Effector CD4-positive, alpha-beta T cell (primary cell): Measurements from ENCODE around the gene PSMD5.

Experiments
- DNase-seq: peaks from one replicate; pipeline ENCODE4 v3.0.0-alpha.2; 2020
- total RNA-seq: gene quantifications from one replicate; lab custom pipeline; 2026; lab: John Stamatoyannopoulos, UW

The PSMD5 gene
- 35.5 reads per million, percentile 60 among the genes with 10 or more reads in this experiment for total RNA-seq

- DNase-seq: peak; percentile 98
Observed at GRCh38 chr9:120842685-120843485, at the start of gene PSMD5. PSMD5 (minus strand) TSS chr9:120842922; CDS start chr9:120842909, 13 bp downstream.

GRCh38 chr9:120891884-120892747 is 49.4 kb upstream of the PSMD5 start:
- DNase-seq: no peak

- peak; percentile 59 for DNase-seq
Observed at GRCh38 chr9:120891245-120891883, 48.6 kb upstream of the PSMD5 start.

GRCh38 chr9:120890320-120891244 is 47.9 kb upstream of the PSMD5 start:
- DNase-seq: no peak

DNA sequence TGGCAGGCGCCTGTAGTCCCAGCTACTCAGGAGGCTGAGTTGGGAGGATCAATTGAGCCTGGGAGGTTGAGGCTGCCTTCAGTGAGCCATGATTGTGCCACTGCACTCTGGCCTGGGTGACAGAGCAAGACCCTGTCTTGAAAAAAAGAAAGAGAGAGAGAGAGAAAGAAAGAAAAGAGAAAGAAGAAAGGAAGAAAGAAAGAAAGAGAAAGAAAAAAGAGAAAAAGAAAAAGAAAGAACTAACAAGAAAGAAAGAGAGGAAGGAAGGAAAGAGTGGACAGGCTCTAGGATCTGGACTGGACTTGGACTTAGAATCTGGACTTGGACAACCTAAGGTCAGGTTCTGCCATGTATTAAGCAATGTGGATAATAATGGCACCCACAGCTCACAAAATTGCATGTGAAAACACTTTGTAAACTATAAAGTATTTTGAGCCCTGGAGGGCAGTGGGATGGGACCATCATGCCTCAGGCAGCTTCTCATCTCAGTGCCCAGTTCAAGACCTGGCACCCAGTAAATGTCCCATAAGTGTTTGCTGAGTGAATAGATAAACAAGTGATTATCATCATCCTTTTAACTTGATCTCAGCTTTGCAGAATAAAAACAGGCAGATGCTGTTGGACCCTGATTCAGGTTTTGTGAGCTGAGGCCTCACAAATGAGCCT is 47.0 kb upstream of the PSMD5 start:
- DNase-seq: no peak

- DNase-seq: no peak
Observed at GRCh38 chr9:120888626-120889025, 45.9 kb upstream of the PSMD5 start.

GRCh38 chr9:120886490-120886967 is 43.8 kb upstream of the PSMD5 start:
- DNase-seq: no peak

DNA sequence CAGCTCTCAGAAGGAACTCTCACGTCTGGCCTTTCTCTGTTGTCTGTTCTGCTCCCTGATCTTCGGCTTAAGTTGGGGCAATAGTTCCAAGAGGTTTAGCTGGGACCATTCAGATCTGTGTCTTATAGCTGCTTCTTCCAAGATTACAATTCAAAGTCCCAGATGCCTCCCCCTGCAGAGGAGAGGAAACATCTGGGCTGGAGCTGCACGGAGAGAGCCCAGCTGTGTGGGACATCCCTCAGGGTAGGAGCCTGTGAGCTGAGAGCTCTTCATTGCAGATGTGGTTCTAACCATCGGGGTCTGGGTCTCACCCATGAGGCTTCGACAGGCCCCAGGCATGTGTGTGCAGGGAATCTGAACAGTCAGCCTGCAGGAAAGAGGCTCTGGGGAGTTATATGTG is 43.2 kb upstream of the PSMD5 start:
- no peak for DNase-seq

- no peak for DNase-seq
Observed at GRCh38 chr9:120885457-120885856, 42.7 kb upstream of the PSMD5 start.

DNA sequence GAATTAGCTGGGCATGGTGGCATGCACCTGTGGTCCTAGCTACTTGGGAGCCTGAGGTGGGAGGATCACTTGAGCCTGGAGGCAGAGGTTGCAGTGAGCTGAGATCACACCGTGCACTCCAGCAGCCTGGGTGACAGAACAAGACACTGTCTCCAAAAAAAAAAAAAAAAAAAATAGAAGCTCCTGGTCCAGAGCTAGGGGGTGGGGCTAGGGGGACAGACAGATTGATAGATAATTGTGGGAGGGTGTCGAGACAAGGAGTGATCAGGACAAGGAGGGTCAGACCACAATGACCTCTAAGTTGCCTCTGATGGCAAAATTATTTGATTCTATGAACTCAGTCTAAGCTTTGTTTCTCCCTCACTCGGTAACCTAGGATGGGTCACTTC is 40.9 kb upstream of the PSMD5 start:
- DNase-seq: no peak

- DNase-seq: no peak
Observed at GRCh38 chr9:120882935-120883607, 40.3 kb upstream of the PSMD5 start.

- DNase-seq: no peak
Observed at GRCh38 chr9:120879446-120879845, 36.7 kb upstream of the PSMD5 start.

- DNase-seq: no peak
Observed at GRCh38 chr9:120878188-120879130, 35.7 kb upstream of the PSMD5 start.

- DNase-seq: peak; percentile 55
Observed at GRCh38 chr9:120877276-120878034, 34.7 kb upstream of the PSMD5 start.

DNA sequence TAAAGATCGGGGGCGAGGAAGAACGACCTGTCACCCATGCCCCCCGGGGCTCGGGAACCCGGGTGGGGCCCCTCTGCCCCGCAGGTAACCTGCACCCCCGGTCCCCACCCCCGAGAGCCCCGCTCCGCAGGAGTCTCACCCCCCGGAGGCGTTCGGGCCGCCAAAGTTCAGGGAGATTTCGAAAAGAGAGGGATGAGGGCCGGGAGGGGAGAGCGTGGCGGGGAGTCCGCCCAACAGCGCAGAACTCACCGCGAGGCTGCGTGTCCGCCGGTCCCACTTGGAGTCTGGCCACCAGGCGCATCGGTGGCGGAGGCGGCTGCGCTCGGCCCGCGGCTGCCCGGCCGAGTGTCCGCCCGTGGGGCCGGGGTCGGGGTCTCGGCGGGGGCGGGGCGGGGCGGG is 34.1 kb upstream of the PSMD5 start, which contains the start of gene PHF19:
PHF19 (minus strand) TSS at position 347 of the 399 bp plus-strand sequence. CDS start 2,447 bp downstream, outside the sequence.
- peak; percentile 19 for DNase-seq

- peak; percentile 77 for DNase-seq
Observed at GRCh38 chr9:120875954-120876841, 33.5 kb upstream of the PSMD5 start.

DNA sequence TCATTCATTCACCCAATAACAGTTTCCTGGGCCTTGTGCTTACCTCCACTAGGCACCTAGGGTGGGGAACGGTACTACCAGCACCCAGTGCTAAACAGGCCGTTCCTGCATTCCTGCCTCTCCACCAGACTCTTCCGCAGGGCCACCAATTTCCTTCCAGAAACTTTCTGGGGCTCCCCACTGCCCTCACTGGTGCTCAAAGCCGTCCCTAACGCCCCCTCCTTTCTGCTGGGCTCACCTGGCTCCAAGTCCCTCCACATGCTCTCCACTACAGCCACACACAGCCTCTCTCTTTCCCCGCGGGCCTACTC is 32.9 kb upstream of the PSMD5 start:
- no peak for DNase-seq

GRCh38 chr9:120875195-120875565 is 32.5 kb upstream of the PSMD5 start:
- DNase-seq: no peak
